Upper lobe of left lung (tissue), 4 donors: ENCODE measurements around the gene IRAK1.

Experiments used
- CTCF ChIP-seq, 6 experiments: fragments of 450-650 bp in 4 of 6; fragments of 200-600 bp in 2 of 6; sonication (generic) in 2 of 6; IDR thresholded peaks; one replicate each; pipeline ENCODE4 v1.5.1; 2016 to 2019; ENCODE audit warnings: antibody characterized with exemption in 6 of 6
- POLR2A ChIP-seq, 4 donors: fragments of 450-650 bp; IDR thresholded peaks; one replicate each; pipeline ENCODE4 v1.5.1; 2016 to 2017; ENCODE audit warnings: antibody characterized with exemption in 4 of 4, mild to moderate bottlenecking in 2 of 4
- POLR2AphosphoS5 ChIP-seq, 2 donors: sonication (generic); formaldehyde crosslinking; IDR thresholded peaks; one replicate each; pipeline ENCODE4 v1.5.1; 2017; ENCODE audit warnings: antibody characterized with exemption in 2 of 2

GRCh38 chrX:153963546-153963945 is 56.2 kb downstream of the IRAK1 start:
- TF ChIP-seq POLR2AphosphoS5 (IDR thresholded peaks at IDR 0.05) (no peak), CTCF (IDR thresholded peaks at IDR 0.05) (no peak), POLR2A (IDR thresholded peaks at IDR 0.05) (no peak)
